ENCODE data around the gene DCBLD2.

DCBLD2 gene

DNA sequence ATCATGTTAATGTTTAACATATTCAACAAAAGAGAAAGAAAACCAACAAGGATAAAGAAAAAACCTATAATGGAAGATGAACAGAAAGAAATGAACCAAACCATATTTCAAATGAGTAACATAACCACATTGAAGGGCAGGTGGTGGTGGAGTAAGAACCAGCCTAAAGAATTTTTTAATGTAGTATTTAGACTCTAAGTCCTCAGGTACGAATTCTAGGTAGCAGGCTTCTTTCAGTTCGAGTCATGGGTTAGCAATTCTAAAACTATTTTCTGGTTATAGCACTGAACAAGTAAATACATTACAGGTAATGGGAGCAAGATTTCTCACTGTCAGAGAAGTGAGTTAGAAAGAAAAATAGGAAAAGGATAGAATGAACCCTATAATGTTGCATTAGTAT is 24.4 kb downstream of the DCBLD2 start:
- H3K4me3 ChIP-seq (replicated peaks; ENCODE audit: insufficient read depth, low read length): no peak overlapping the region
- no peak for TF ChIP-seq SPI1 (IDR thresholded peaks at IDR 0.05; ENCODE audit: borderline replicate concordance, low read depth)
- TF ChIP-seq, protein P1, sequence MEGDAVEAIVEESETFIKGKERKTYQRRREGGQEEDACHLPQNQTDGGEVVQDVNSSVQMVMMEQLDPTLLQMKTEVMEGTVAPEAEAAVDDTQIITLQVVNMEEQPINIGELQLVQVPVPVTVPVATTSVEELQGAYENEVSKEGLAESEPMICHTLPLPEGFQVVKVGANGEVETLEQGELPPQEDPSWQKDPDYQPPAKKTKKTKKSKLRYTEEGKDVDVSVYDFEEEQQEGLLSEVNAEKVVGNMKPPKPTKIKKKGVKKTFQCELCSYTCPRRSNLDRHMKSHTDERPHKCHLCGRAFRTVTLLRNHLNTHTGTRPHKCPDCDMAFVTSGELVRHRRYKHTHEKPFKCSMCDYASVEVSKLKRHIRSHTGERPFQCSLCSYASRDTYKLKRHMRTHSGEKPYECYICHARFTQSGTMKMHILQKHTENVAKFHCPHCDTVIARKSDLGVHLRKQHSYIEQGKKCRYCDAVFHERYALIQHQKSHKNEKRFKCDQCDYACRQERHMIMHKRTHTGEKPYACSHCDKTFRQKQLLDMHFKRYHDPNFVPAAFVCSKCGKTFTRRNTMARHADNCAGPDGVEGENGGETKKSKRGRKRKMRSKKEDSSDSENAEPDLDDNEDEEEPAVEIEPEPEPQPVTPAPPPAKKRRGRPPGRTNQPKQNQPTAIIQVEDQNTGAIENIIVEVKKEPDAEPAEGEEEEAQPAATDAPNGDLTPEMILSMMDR (IDR thresholded peaks at IDR 0.05; ENCODE audit: insufficient read depth, low read length): no peak
- no peak for TF ChIP-seq GABPA (IDR thresholded peaks at IDR 0.05; ENCODE audit: low read depth)
- TF ChIP-seq, protein P2, sequence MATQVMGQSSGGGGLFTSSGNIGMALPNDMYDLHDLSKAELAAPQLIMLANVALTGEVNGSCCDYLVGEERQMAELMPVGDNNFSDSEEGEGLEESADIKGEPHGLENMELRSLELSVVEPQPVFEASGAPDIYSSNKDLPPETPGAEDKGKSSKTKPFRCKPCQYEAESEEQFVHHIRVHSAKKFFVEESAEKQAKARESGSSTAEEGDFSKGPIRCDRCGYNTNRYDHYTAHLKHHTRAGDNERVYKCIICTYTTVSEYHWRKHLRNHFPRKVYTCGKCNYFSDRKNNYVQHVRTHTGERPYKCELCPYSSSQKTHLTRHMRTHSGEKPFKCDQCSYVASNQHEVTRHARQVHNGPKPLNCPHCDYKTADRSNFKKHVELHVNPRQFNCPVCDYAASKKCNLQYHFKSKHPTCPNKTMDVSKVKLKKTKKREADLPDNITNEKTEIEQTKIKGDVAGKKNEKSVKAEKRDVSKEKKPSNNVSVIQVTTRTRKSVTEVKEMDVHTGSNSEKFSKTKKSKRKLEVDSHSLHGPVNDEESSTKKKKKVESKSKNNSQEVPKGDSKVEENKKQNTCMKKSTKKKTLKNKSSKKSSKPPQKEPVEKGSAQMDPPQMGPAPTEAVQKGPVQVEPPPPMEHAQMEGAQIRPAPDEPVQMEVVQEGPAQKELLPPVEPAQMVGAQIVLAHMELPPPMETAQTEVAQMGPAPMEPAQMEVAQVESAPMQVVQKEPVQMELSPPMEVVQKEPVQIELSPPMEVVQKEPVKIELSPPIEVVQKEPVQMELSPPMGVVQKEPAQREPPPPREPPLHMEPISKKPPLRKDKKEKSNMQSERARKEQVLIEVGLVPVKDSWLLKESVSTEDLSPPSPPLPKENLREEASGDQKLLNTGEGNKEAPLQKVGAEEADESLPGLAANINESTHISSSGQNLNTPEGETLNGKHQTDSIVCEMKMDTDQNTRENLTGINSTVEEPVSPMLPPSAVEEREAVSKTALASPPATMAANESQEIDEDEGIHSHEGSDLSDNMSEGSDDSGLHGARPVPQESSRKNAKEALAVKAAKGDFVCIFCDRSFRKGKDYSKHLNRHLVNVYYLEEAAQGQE (IDR thresholded peaks at IDR 0.05; ENCODE audit: insufficient replicate concordance, low read depth): no peak
- no peak for TF ChIP-seq POLR2AphosphoS5 (IDR thresholded peaks at IDR 0.05; ENCODE audit: low read depth)
- H3K27ac ChIP-seq (replicated peaks): no peak overlapping the region
- no peaks in the 10 kb centered on the region for H3K27me3 ChIP-seq (ENCODE audit: insufficient read depth, poor library complexity, severe bottlenecking)
- DNase-seq (ENCODE audit: low read depth in 1 of 2, low spot score in 1 of 2): no peak

DNA sequence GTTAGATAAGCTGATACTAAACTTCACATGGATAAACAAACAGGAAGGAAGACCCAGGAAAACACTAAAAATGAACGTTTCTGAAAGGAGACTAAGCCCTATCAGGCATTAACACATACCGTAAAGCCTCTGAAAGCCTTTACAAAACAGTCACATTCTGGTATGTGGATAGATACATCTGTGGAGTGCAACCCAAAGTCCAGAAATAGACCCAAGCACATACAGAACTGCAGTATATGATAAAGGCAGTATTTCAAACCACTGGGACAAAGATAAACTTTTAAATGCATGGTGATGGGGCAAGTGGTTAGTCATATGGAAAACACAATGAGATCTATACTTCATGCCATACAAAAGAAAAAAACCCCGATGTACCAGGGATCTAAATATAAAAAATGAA is 26.0 kb downstream of the DCBLD2 start:
- Histone ChIP-seq H3K4me3 (replicated peaks; ENCODE audit: insufficient read depth, low read length) (no peak overlapping the region), H3K27me3 (ENCODE audit: insufficient read depth, poor library complexity, severe bottlenecking) (no peaks in the 10 kb centered on the region), H3K27ac (replicated peaks) (no peak overlapping the region)
- TF ChIP-seq GABPA (IDR thresholded peaks at IDR 0.05; ENCODE audit: low read depth) (no peak), SPI1 (IDR thresholded peaks at IDR 0.05; ENCODE audit: borderline replicate concordance, low read depth) (no peak), POLR2AphosphoS5 (IDR thresholded peaks at IDR 0.05; ENCODE audit: low read depth) (no peak)
- TF ChIP-seq, protein P2 (IDR thresholded peaks at IDR 0.05; ENCODE audit: insufficient replicate concordance, low read depth): no peak
- TF ChIP-seq, protein P1 (IDR thresholded peaks at IDR 0.05; ENCODE audit: insufficient read depth, low read length): no peak
- no peak for DNase-seq (ENCODE audit: low read depth in 1 of 2, low spot score in 1 of 2)

DNA sequence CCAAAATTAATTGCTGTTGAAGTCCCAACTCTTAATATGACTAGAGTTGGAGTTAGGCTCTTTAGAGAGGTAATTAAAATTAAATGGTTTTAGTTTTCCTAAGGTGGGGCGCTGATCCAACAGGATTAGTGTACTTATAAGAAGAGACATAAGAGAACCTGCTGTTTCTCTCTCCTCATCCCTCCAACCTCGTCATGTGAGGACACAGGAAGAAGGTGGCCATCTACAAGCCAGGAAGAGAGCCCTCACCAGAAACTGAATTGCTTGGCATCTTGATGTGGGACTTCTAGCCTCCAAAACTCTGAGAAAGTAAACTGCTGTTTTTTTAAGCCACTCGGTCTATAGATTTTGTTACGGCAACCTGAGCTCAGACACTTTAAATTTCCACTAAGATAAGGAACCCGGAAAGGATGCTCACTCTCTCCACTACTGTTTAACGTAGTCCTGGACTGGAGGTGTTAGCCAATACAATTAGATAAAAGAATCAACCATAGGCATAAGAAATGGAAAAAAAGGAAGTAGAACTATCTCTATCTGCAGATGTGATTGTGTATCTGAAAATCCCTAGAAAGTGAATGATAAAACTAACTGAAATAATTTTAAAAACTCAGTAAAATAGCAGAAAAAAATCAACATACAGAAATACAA is 26.8 kb downstream of the DCBLD2 start:
- no peak overlapping the region for H3K4me3 ChIP-seq (replicated peaks; ENCODE audit: insufficient read depth, low read length)
- H3K27me3 ChIP-seq (ENCODE audit: insufficient read depth, poor library complexity, severe bottlenecking): no peaks in the 10 kb centered on the region
- TF ChIP-seq, protein P2 (IDR thresholded peaks at IDR 0.05; ENCODE audit: insufficient replicate concordance, low read depth): no peak
- TF ChIP-seq GABPA (IDR thresholded peaks at IDR 0.05; ENCODE audit: low read depth) (no peak), POLR2AphosphoS5 (IDR thresholded peaks at IDR 0.05; ENCODE audit: low read depth) (no peak), SPI1 (IDR thresholded peaks at IDR 0.05; ENCODE audit: borderline replicate concordance, low read depth) (no peak)
- TF ChIP-seq, protein P1 (IDR thresholded peaks at IDR 0.05; ENCODE audit: insufficient read depth, low read length): no peak
- no peak for DNase-seq (ENCODE audit: low read depth in 1 of 2, low spot score in 1 of 2)
- no peak overlapping the region for H3K27ac ChIP-seq (replicated peaks)
